Adrenal gland (tissue), 12 donors: ENCODE data around the gene IQCE. TPM values are rescaled to one million over a fixed set of nuclear protein-coding genes. Genes with fewer than 3 reads are reported as not detected.
A peak's percentile ranks its signal among the peaks of the same experiment; 100 is the strongest.

Experiments
- DNase-seq, 7 donors: peaks; one replicate each; pipeline ENCODE4 v3.0.0-alpha.2; 2019 to 2020
- H3K27ac ChIP-seq, 5 donors: fragments of 200-600 bp; sonication (generic) in 4 of 5; 1 replicate in 3 of 5; 2 replicates in 2 of 5; pipeline versions ENCODE4 v1.5.1 to v1.8.0; 2016 to 2020; ENCODE audit warnings: mild to moderate bottlenecking in 1 of 5
- H3K27me3 ChIP-seq: fragments of 200-600 bp; 2 replicates; pipeline ENCODE4 v1.8.0; 2021
- H3K36me3 ChIP-seq, 2 donors: fragments of 200-600 bp; replicated peaks in 1 of 2; 1 replicate in 1 of 2; 2 replicates in 1 of 2; pipeline versions ENCODE4 v1.5.1 to v1.8.0; 2018 to 2022
- H3K4me1 ChIP-seq, 2 donors: fragments of 200-600 bp; replicated peaks in 1 of 2; 1 replicate in 1 of 2; 2 replicates in 1 of 2; pipeline versions ENCODE4 v1.5.1 to v1.8.0; 2018 to 2021
- H3K4me3 ChIP-seq, 4 donors: fragments of 200-600 bp; sonication (generic) in 3 of 4; one replicate each; pipeline ENCODE4 v1.5.1; 2016 to 2018
- H3K9me3 ChIP-seq, 3 donors: fragments of 200-600 bp; sonication (generic) in 1 of 3; replicated peaks in 1 of 3; 1 replicate in 2 of 3; 2 replicates in 1 of 3; pipeline versions ENCODE4 v1.5.1 to v1.8.0; 2016 to 2021
- CTCF ChIP-seq, 6 experiments: fragments of 450-650 bp in 4 of 6; fragments of 200-600 bp in 2 of 6; sonication (generic) in 1 of 6; IDR thresholded peaks; 1 replicate in 5 of 6; 2 replicates in 1 of 6; pipeline versions ENCODE4 v1.5.1 to v1.8.0; 2016 to 2021; ENCODE audit warnings: antibody characterized with exemption in 6 of 6, mild to moderate bottlenecking in 2 of 6, moderate library complexity in 1 of 6
- POLR2A ChIP-seq, 2 donors: fragments of 450-650 bp; IDR thresholded peaks; one replicate each; pipeline ENCODE4 v1.6.1; 2017; ENCODE audit warnings: antibody characterized with exemption in 2 of 2, mild to moderate bottlenecking in 2 of 2, moderate library complexity in 1 of 2
- WGBS, 4 donors: extraction: QIAGEN DNeasy Blood & Tissue Kit in 2 of 4; methylation state at CpG; one replicate each; pipeline versions ENCODE4 v1.1.5 to v1.1.7; 2013 to 2017; 5-methylcytosine and 5-hydroxymethylcytosine counted together
- intact Hi-C, 2 donors: fragments of 100-400 bp; cut with DNase I; formaldehyde crosslinking; loops; one replicate each; pipeline versions ENCODE4 v1.14.1 to v1.15.0; 2022 to 2023
- polyA plus RNA-seq, 3 donors: library from polyadenylated mRNA; stranded (reverse); fragments of 200-250 nt in 2 of 3; fragments of 350-450 nt in 1 of 3; fragmentation: Illumina TruSeq in 1 of 3; extraction: RNeasy Lipid Tissue Mini Kit (QIAGEN cat#74804) in 1 of 3; gene quantifications; one replicate each; pipeline ENCODE4 v1.2.3, GENCODE V29; 2013 to 2014
- total RNA-seq, 9 donors: library from RNA; depleted of rRNA in 4 of 9; stranded (reverse); fragments of >200 nt in 4 of 9; fragments of 120-200 nt in 1 of 9; fragmentation: NEBNext Ultra II Directional in 1 of 9; extraction: Animal tissue kit (Norgen Biotek cat#: 25700) in 1 of 9; gene quantifications; one replicate each; pipeline versions ENCODE4 v1.1.0 to v1.2.4, GENCODE V29; 2013 to 2023
- donor health status: healthy with polysubstance abuse.
- donor health status: Bipolar disorder and iron deficiency.
- donor health status: DM: yes; HTN: yes; CAD: no.
- donor health status: DM: no; HTN: no; CAD: no.
- donor health status: DM: no; HTN: no; CAD: no.
- donor health status: DM: yes; HTN: yes; CAD: no.

Gene IQCE
- total and polyA plus RNA-seq, 12 donors, result 4.6 to 33.2 (median 13.8) TPM

GRCh38 chr7:2638224-2638991, 79.6 kb downstream of the IQCE start:
- H3K36me3 ChIP-seq, result no peaks in the 10 kb centered on the region
- peaks cover 87 to 91% of the 10 kb centered on the region in 2 donors for H3K4me1 ChIP-seq
- H3K27ac ChIP-seq, result peak overlapping the region; percentile 60 to 98 (median 97)
- peak; percentile 69 to 92 (median 86) for DNase-seq
- intact Hi-C loops, result no loop called here
- no peaks in the 10 kb centered on the region for H3K9me3 ChIP-seq
- no peak for TF ChIP-seq CTCF (IDR thresholded peaks at IDR 0.05)
- peak in 1 of 2 donors; percentile 35 for TF ChIP-seq POLR2A (IDR thresholded peaks at IDR 0.05)
- H3K4me3 ChIP-seq, result no peak overlapping the region
- WGBS, 4 donors, result 39 to 62% (median 50%) methylated on average over 16 to 34 of the region's 34 CpGs
- no peaks in the 10 kb centered on the region for H3K27me3 ChIP-seq

- no peaks in the 10 kb centered on the region for H3K9me3 ChIP-seq
- no peaks in the 10 kb centered on the region for H3K27me3 ChIP-seq
- peaks cover 80 to 88% of the 10 kb centered on the region in 2 donors for H3K4me1 ChIP-seq
- peak in 3 of 7 donors; percentile 29 to 49 (median 47) for DNase-seq
- no peaks in the 10 kb centered on the region for H3K36me3 ChIP-seq
- 59 to 75% (median 74%) methylated on average over 9 to 24 of the region's 24 CpGs for WGBS, 4 donors
- intact Hi-C loops, result no loop called here
- TF ChIP-seq CTCF (IDR thresholded peaks at IDR 0.05) (no peak), POLR2A (IDR thresholded peaks at IDR 0.05) (no peak)
- no peak overlapping the region for H3K4me3 ChIP-seq
- H3K27ac ChIP-seq, result peak overlapping the region; percentile 39 to 98 (median 97)
These were observed 80.5 kb downstream of the IQCE start for GRCh38 chr7:2639181-2639681.

GRCh38 chr7:2639695-2640481, 81.1 kb downstream of the IQCE start:
- H3K27ac ChIP-seq, result peak overlapping the region in 4 of 5 donors; percentile 85 to 98 (median 97)
- H3K4me3 ChIP-seq, result no peak overlapping the region
- H3K4me1 ChIP-seq, result peaks cover 73 to 87% of the 10 kb centered on the region in 2 donors
- no peak for TF ChIP-seq POLR2A (IDR thresholded peaks at IDR 0.05)
- TF ChIP-seq CTCF (IDR thresholded peaks at IDR 0.05), result no peak
- intact Hi-C loops, result no loop called here
- H3K9me3 ChIP-seq, result no peaks in the 10 kb centered on the region
- H3K36me3 ChIP-seq, result no peaks in the 10 kb centered on the region
- WGBS, 4 donors, result 85 to 94% (median 88%) methylated on average over 7 to 37 of the region's 37 CpGs
- H3K27me3 ChIP-seq, result no peaks in the 10 kb centered on the region
- peak in 3 of 7 donors; percentile 16 to 38 (median 32) for DNase-seq

GRCh38 chr7:2640482-2640830, 81.7 kb downstream of the IQCE start:
- Histone ChIP-seq H3K27ac (peak overlapping the region; percentile 85 to 98 (median 97)), H3K4me3 (no peak overlapping the region), H3K4me1 (peaks cover 68 to 87% of the 10 kb centered on the region in 2 donors), H3K27me3 (no peaks in the 10 kb centered on the region), H3K9me3 (no peaks in the 10 kb centered on the region), H3K36me3 (no peaks in the 10 kb centered on the region)
- intact Hi-C loops, result no loop called here
- DNase-seq, result peak in 6 of 7 donors; percentile 52 to 87 (median 65)
- 39 to 73% (median 66%) methylated on average over 3 to 12 of the region's 12 CpGs; no CpG with 5 or more reads in 1 of the 4 donors for WGBS, 4 donors
- no peak for TF ChIP-seq CTCF (IDR thresholded peaks at IDR 0.05)
- peak in 1 of 2 donors; percentile 23 for TF ChIP-seq POLR2A (IDR thresholded peaks at IDR 0.05)
